GM21786 (cell line): Measurements from ENCODE around the gene ERRFI1.
A peak's percentile ranks its signal among the peaks of the same experiment; 100 is the strongest.
"Not testable (repeated sequence)": the region's sequence is repeated elsewhere in the genome, so short reads cannot be mapped to it uniquely, and the experiment has no call there.

Experiments used
- ATAC-seq: cut with Tn5 transposase; IDR thresholded peaks from one replicate; pipeline ENCODE4 v1.9.1; 2021; ENCODE audit not compliant: unreplicated experiment

The ERRFI1 gene, protein sequence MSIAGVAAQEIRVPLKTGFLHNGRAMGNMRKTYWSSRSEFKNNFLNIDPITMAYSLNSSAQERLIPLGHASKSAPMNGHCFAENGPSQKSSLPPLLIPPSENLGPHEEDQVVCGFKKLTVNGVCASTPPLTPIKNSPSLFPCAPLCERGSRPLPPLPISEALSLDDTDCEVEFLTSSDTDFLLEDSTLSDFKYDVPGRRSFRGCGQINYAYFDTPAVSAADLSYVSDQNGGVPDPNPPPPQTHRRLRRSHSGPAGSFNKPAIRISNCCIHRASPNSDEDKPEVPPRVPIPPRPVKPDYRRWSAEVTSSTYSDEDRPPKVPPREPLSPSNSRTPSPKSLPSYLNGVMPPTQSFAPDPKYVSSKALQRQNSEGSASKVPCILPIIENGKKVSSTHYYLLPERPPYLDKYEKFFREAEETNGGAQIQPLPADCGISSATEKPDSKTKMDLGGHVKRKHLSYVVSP

DNA sequence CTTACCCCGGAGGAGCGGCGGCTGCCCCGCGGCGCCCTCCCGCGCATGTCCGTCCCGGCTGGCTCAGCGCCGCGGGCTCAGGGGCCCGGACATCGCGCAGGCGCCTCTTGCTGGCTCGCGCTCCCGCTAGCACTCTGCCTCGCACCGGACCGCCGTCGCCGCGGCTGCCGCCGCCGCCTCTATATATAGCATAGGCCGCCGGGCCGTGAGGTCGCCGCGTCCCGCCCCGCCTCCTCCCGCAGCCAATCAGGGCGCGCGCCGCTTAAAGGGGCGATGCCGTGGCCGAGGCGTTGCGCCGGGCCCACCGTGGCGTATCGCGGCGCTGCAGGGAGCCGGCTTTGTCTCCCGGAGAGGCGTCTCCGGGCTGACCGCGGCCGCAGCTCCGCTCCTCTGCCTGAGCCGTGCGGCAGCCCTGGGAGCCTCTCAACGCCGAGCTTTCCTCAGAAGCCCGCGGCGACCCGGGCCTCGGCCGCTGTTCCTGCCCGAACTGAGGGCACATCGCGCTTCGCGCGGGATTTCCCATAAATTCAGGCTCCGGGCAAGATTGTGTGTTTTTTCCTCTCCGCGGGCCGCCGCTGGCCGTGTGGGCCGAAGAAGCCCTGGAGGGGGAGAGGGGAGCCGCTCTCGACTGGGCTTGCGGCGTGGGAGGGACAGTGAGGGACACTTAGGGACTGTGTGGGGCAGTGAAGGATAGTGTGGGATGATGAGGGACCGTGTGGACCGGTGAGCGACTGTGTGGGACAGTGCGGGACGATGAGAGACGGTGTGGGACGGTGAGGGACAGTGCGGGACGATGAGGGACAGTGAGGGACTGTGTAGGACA is at the start of gene ERRFI1:
ERRFI1 (minus strand) TSS at position 157 of the 823 bp plus-strand sequence. CDS start 10,690 bp downstream, outside the sequence.
- ATAC-seq: peak; percentile 74

DNA sequence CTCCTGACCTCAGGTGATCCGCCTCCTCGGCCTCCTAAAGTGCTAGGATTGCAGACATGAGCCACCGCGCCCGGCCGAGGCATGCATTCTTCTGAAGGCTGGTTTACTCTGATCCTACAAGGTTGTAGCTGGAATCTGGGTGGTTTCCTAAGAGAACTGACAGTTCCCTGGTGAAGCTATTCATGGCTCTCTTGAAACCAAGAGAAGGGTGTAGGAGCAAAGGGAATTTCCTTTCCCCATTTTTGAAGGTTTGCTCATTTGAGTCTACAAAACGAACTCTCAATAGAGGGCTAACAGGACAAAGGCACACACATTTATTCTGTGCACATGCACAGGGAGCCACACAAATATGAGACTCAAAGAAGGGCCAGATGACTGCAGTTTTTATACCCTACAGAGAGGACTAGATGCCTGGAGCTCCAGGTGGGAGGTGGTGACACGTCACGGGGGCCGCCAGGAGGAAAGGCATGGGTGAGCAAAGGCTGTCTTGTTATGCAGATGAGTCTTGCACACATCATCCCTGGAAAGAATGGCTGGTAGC is 49.5 kb upstream of the ERRFI1 start:
- no peak for ATAC-seq

DNA sequence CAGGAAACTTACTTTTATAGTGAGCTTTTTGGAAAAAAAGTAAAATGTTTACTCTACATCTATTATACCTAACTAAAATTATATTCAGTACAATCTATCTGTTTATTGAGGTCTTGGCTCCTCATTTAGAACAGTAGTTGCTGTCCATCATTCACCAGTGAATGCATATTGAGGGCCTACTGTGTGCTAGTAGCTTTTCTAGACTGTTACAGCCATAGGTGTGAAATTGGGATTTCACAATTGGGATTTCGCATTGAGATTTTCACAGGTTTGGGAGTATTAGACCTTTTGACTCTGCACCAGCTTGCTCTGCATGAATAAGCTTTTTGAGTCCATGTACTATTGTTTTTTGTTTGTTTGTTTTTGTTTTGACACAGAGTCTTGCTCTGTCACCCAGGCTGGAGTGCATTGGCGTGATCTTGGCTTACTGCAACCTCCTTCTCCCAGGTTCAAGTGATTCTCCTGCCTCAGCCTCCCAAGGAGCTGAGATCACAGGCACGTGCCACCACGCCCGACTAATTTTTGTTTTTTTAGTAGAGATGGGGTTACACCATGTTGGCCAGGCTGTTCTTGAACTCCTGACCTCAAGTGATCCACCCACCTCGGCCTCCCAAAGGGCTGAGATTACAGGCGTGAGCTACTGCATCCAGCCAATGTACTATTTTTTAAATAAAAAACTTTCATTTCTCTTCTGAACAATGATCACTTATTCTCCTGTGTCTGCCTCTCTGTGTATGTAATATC is 47.2 kb upstream of the ERRFI1 start:
- no peak for ATAC-seq

DNA sequence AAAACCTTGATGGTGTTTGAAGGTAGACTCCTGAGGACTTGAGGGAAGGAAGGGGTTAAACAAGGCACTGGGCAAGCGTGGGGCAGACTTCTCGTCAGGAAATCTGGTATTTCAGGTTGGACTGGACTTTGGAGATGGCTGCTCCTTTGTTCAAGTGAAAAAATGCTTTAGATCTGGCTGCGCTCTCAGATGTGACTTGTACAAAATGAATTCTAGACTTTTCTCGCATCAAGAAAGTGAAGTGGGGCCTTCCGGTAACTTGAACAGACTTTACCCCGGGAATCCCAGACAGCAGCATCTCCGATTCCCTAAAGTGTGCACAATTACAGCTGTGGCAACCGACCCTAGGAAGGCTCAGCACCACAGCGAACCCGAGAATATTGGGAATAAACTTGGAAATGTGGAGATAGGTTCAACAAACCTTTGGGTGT is 44.3 kb upstream of the ERRFI1 start:
- no peak for ATAC-seq

DNA sequence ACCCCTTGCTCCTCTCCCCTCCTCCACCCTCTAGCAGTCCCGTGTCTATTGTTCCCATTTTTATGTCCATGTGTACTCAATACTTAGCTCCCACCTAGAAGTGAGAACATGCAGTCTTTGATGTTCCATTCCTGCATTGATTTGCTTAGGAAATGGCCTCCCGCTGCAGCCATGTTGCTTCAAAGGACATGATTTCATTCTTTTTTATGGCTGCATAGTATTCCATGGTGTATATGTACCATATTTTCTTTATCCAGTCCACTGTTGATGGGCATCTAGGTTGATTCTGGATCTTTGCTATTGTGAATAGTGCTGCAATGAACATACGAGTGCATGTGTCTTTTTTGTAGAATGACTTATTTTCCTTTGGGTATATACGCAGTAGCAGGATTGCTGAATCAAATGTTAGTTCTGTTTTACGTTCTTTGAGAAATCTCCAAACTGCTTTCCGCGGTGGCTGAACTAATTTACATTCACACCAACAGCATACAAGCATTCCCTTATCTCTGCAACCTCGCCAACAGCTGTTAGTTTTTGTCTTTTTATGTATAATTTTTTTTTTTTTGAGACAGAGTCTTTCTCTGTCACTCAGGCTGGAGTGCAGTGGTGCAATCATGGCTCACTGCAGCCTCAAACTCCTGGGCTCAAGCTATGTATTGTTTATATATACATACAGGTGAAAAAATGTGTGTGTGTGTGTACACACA is 43.7 kb upstream of the ERRFI1 start:
- ATAC-seq: not testable (repeated sequence)

DNA sequence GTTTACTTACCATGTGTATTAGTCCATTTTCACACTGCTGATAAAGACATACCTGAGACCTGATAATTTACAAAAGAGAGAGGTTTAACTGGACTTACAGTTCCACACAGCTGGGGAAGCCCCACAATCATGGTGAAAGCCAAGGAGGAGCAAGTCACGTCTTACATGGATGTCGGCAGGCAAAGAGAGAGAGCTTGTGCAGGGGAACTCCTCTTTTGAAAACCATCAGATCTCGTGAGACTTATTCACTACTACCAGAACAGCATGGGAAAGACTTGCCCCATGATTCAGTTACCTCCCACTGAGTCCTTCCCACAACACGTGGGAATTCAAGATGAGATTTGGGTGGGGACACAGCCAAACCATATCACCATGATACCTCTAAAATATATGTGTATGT is 39.3 kb upstream of the ERRFI1 start:
- no peak for ATAC-seq

DNA sequence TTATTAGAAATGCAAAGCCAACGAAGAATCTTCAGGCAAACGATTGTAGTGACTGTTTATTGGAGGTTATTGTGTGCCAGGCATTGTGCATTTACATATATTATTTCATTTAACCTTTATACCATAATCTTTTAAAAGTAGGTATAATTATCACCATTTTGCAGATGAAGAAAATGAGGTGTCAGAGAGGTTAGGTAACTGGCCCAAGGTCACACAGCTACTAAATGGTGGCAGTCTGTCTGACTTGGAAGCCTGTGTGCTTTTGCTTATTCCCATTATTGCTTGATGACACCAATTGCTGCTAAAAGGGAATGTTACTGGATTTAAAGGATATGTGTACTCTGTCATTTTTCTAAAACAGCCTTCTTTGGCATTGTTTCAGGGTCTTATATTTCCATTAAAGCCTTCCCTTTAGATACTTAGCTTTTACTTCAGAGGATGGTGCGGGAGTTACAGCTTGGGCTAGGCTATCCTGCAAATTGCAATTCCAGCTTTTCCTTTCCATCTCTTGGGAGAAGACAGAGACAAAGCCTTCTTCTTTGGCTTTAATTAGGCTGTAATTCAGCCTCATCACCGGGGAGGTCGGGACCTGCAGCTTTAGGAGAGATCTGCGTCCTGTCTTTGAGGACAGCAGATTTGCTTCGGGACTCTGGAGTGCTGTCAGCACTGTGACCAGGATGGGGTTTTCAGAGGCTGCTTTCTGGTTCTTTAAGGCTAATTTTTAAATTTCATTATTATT is 37.4 kb upstream of the ERRFI1 start:
- no peak for ATAC-seq

DNA sequence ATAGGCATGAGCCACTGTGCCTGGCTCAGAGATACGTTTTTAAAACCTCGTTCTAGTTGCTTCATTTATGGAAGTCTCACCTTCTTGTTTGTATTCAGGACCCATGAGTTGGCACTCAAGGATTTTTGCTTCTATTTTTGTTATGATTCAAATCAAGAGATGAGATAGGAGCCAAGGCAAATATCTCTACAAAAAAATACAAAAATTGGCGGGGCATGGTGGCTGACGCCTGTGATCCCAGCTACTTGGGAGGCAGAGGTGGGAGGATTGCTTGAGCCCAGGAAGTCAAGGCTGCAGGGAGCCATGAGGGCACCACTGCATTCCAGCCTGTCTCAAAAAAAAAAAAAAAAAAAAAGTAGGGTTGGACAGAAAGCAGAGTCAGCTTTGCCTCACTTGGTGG is 36.8 kb upstream of the ERRFI1 start:
- ATAC-seq: no peak

DNA sequence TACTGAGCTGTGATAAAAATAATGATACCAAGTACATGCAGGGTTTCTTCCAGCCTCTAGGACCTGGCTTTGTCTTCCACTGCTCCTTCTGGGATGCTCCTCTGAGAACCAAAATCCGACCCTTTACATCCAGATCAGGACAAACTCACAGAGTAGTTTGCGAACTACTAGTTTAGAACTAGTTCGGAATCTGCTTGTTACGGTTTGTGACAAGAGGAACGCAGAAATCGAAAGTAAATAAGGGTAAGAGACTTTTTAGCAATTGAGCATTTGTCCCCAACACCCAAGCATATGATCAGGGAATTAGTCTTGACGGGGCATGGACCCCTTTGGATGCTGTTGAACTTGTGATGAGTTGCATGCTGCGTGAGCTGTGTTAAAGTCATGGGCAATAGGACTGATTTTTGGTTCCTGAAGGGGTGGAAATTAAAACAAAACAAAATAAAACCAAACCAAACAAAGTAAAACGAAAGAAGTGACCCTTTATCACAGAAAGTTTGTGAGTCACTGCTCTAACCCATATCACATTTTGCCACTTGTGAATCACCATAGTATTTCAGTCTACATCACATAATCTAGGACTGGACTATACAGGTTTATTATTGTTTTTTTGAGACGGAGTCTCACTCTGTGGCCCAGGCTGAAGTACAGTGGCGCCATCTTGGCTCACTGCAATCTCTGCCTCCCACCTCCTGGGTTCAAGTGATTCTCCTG is 35.7 kb upstream of the ERRFI1 start:
- ATAC-seq: no peak

DNA sequence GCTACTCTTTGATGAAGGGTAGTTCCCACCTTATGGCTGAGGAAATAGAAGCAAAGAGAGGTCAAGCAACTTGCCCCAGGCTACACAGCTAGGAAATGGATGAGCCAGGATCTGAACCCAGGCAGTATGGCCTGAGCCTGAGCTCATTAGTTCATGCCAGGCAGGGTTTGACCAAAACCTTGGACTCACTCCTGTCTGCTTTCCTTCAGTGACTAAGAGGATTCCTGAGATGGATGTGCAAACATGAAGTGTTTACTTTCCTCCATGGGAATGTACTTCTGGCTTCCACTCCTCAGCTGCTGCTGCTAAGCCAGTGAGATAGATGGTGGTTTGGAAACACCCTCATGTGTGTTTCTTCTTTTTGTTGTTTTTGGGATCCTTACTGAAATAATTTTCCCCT is 35.1 kb upstream of the ERRFI1 start:
- no peak for ATAC-seq

DNA sequence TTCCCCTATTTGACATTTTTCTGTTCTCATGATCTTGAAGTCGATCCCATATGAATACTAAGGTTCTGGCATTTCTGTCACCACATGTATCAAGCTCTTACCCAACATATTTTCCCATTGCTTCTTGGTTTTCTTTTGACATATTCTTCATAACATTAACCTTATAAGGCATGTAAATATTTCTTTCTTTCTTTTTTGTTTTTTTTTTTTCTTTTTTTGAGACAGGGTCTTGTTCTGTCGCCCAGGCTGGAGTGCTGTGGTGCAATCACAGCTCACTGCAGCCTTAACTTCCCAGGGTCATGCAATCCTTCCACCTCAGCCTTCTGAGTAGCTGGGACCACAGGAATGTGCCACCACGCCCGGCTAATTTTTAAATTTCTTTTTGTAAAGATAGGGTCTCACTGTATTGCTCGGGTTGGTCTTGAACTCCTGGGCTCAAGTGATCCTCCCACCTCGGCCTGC is 33.1 kb upstream of the ERRFI1 start:
- no peak for ATAC-seq

DNA sequence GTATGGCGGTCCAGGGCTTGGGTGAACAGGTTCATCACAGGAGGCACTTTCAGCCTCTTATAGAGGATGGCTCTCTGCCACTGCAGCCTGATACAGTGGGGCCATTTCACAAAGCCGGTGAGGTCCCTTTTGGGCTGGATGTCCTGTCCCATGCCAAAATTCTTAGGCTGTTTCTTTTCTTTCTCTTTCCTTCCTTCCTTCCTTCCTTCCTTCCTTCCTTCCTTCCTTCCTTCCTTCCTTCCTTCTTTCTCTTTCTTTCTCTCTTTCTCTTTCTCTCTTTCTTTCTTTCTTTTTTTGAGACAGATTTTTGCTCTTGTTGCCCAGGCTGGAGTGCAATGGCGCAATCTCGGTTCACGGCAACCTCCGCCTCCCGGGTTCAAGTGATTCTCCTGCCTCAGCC is 31.7 kb upstream of the ERRFI1 start:
- ATAC-seq: not testable (repeated sequence)

DNA sequence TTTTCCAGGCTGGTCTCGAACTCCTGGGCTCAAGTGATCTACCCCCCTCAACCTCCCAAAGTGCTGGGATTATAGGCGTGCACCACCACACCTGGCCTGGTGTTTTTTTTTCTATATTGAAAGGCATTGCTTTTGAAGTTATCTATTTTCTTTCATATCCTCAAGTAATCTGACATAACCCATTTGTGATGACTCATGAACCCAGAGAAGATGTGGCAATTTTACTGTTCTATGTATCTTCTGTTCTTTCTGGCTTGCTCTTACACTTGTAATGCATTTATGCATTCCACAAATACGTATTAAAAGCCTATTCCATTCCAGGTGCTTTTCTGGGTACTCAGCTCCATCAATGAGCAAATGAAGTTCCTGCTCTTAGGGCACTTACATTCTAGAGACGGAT is 29.9 kb upstream of the ERRFI1 start:
- no peak for ATAC-seq

DNA sequence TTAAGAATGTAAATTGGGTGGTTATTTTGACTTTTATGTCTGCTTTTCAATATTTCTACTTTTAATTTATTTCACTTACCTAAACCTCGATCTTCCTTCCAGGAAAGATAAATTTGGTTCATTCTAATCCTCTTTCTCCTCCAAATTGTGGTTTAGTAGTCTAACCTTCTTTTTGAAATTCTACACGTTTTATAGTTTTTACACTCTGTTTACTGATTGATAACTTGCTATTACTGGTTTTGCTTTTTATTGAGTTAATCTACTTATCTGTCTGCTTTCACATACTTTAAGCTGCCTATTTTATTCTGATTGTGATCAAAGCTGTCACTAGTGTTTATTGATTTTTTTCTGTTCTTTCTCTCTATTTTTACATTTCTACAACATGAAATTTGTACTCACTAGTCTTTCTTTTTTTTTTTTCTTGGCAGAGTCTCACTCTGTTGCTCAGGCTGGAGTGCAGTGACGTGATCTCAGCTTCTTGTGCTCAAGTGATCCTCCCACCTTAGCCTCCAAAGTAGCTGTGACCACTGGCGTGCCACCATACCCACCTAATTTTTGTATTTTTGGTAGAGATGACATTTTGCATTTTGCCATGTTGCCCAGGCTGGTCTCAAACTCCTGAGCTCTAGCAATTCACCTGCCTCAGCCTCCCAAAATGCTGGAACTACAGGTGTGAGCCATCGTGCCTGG is 27.9 kb upstream of the ERRFI1 start:
- no peak for ATAC-seq

DNA sequence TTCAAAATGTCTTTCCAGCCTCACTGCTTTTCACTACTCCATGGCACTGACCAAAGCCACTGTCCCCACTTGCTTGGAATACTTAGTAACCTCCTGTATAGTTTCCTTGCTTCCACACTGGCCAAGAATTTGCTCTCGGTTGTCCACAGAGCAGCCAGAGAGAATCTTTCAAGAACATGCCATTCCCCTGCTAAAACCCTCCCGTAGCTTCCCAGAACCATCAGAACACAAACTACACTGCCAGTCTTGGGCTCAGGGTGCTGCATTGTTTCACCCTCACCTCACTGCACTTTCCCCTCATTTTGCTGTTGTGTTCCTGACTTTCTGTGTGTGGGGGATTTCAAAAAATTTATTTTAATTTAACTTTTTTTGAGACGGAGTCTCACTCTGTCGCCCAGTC is 25.5 kb upstream of the ERRFI1 start:
- ATAC-seq: no peak

DNA sequence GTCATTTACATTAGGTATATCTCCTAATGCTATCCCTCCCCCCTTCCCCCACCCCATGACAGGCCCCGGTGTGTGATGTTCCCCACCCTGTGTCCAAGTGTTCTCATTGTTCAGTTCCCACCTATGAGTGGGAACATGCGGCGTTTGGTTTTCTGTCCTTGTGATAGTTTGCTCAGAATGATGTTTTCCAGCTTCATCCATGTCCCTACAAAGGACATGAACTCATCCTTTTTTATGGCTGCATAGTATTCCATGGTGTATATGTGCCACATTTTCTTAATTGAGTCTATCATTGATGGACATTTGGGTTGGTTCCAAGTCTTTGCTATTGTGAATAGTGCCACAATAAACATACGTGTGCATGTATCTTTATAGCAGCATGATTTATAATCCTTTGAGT is 23.1 kb upstream of the ERRFI1 start:
- ATAC-seq: not testable (repeated sequence)

DNA sequence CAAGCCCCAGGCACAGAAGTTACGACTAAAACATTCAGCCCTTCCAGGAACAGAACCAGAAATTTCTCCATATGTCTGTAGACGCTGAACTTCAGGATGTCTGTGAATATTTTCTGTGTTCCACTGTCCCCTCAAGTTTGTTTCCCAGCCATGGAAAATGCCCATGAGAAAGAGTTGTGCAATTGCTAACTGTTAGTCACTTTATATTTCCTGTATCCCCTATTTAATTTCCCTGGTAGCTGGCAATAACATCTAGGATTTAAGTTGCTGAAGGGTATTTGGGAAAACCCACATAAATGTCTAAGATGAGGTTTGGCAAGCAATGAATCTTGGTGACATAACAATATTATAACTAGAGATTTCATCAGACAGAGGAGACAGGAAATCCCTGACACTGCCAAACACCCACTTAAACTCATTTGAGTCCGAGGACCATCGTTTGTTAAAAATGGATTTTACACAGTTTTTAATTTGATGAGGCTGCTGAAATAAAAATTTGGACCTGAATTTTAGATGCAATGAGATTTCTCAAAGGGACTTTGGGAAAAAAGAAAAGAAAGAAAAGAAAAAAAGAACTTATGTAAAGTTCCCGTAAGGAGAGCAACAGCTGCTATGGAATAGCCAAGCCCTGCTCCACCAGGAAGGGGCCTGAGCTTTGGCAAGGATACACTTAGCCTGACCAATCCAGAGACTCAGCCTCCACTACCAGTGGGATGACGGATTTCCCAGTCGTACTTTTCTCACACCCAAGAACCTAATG is 21.8 kb upstream of the ERRFI1 start:
- ATAC-seq: no peak

DNA sequence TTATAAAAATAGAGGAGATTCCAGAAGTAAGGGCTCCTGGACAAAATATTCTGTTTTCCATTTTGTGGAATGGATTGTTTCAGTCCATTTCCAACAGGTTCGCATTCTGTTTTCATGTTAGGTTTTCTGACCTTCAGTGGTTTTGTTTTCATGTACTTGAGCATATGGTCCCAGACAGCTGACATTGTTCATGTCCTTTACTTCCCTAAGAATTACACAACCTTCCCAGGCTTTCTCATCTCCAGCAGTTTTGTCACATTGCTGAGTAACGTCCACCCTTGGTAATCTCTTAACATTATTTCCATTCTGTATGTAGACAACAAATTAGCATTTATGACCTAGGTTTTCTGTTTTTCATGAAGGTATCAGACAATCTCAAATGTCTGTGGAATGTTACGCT is 21.0 kb upstream of the ERRFI1 start:
- no peak for ATAC-seq
